DMS114 treated with DMSO at 0.1 percent for 48 hours (cell line): Measurements from ENCODE around the gene SAMMSON.

Experiments used
- DNase-seq: peaks from one replicate; lab custom pipeline; 2025; ENCODE audit not compliant: unreplicated experiment; lab: John Stamatoyannopoulos, UW

SAMMSON gene

DNA sequence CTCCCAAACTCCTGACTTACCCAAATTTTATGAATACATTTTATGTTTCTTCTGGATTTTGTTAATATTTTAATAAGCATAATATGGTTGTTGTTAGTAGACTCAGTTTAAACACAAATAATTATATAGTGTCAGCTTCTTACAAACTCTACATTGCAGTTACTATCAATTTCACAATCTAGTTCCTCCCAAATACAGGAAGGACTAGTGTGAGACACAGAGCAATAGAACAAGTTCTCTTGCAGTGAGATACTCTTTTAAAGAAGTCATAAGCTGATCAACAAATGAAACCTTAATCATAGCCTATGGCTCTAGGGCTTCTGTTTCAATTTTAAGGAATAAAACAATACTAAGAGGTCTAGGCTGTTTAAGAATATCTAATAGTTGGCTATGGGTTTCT, 86.1 kb downstream of the SAMMSON start:
- DNase-seq, result no peak

DNA sequence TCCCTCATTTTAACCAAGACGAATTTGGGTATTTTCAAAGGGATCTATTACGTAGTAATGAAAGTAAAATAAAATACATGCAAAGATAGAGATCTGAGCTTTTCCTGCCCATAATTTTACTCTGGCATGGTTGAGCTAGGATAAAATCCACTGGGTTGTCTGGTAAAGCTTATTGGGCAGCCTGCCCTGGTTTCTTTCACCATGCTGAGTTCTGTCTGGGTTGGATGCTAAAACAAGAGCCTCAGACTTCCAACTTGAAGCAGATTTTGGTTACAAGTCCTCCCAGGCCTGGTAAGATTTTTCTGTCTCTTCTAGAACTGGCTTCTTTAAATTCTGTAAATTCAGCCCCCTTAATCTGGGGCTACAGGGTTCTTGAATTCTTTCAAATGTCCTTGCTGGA, 86.8 kb downstream of the SAMMSON start:
- DNase-seq, result no peak

DNA sequence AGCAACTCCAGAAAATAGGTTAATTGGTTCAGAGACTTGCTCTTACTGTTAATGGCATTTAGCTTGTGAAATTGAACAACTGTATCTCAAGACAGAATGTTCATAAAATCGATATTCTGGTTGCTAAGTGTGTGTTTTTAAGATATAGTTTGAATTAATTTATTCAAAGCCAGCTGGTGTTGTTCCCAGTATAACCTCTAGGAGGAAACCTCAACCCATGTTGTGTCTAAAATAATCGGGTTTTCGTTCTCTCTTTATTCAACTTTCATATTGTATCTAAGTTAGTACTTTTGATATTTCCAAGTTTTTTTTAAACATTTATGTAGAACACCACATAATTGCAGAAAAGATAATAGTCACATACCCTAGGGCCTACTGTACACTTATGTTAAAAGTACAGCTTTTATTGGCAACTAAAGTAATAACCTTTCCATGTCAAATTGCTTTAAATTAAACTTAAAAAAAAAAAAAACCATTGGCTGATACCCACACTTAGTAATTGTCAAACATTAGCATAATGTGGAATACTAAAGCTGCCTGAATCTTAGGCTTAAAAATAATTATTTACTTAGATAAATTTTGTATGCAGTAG, 90.9 kb downstream of the SAMMSON start:
- DNase-seq, result no peak

DNA sequence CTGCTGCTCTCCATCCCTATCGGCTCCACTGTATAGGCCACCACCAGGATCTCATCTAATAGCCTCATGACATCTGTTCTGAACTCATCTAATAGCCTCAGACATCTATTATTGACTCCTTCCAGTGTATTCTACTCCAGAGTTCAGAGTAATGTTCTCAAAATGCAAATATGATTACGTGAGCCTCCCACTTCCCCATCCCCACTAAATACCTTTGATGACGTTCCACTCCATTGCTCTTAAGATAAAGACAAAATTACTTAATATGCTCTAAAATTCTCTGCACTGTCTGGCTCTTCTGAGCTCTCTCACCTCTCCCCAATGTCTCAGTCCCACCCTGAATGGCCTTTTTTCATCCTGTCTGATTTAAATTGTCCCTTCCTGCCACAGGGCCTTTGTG, 94.7 kb downstream of the SAMMSON start:
- no peak for DNase-seq

DNA sequence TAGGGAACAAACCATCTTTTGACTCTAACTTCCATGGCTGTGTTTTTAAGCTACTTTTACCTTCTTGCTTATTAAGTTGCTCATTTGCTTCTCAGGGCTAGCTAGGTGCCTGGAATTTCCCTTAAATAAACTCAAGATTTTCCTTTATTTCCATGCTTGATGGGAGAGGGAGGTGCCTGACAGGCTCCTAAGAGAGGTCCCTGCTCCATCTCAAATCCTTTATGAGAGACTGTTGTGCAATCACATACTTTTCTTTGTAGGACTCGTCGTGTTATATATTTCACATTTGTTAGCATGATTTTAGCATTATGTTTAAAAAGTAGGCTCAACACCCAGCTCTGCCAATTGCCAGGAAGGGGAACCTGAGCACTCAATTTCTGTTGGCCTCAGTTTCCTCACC, 95.7 kb downstream of the SAMMSON start:
- DNase-seq, result no peak

DNA sequence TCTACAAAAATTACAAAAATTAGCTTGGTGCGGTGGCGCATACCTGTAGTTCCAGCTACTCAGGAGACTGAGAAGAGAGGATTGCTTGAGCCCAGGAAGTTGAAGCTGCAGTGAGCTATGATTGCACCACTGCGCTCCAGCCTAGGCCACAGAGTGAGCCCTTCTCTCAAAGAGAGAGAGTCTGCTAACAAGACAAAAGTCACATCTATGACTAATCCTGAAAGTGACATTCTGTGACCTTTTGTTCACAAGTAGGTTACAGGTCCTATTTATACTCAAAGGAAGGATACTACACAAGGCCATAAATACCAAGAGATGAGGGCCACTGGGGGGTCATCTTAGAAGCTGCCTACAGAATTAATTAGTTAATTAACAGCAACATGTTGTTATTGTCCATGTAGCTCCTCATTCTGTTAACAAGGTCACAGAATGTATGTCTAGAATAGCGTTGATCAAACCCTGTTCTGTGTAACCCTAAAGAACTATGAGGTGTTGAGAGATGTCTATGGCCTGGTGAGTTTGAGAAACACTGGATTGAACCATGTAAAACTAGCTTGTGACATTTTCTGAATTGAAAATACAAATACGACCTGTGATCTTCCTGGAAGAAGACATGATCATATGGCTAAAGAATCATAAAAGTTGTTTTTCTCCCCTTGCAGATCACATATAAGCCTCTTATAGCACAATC, 97.0 kb downstream of the SAMMSON start:
- DNase-seq, result no peak

DNA sequence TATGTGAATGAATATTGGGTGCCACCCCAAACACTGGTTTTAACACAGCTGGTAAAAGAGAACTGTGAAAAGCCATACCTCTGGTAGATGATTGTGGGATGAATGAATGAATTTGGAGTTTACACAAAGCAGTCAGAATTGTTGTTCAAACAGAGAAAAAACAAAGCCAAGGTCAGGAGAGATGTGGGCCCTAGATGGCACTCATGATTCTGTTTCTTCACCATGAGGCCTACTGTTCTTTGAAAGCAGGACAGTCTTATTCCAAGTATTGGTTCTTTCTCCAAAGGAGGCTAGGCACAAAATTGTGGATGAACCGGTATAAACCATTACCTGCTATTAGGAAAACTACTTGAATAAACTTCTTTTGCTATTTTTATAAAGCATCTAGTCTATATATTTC, 97.6 kb downstream of the SAMMSON start:
- DNase-seq, result no peak

DNA sequence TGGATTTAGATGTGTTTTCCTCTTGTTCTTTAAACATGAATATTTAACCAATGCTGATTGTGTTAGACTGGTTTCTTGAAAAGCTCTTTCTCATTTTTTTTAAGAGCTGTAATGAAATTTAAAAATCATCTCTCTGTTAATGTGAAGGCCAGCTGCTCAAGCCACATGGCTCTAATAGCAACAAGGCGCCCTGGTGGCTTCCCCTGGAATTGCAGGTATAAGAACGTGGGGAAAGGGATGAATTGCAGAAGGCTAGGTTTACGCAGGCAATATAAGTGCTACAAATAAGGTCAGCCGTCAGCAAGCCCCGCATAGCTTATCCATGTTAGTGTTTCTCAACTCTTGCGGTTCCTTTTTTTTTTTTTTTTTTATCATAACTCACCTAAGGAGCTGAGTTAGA, 108.5 kb downstream of the SAMMSON start:
- DNase-seq, result no peak

DNA sequence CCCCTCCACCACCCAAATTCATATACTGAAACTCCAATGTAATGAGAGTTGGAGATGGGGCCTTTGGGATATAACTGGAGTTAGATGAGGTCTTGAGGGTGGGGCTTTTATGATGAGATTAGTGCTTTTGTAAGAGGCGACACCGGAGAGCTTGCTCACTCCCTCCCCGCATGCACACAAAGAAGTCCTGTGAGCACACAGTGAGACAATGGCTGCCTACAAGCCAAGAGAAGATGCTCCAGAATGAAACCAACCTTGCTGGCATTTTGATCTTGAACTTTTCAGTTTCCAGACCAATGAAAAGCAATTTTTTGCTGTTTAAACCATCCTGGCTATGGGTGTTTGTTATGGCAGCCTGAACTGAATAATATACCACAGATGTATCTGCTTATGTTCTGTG, 109.0 kb downstream of the SAMMSON start:
- DNase-seq, result no peak

DNA sequence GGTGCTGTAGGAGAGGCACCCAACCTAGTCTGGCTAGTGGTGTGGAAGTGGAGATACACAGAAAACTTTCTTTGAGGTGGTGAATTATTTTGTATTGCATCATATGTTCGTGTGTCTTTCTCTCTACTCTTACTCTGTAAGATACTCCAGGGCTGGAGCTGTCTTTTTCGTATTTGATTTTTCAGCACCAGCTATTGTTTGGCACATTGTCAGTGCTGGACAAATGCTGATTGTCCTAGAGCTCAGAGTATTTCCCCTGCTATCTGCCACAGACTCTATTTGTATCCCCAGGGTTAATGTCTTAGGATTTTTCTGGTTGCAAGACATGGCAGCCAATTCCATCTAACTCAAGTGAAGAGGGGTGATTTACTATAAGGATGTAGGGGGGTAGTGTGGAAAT, 110.5 kb downstream of the SAMMSON start:
- no peak for DNase-seq

DNA sequence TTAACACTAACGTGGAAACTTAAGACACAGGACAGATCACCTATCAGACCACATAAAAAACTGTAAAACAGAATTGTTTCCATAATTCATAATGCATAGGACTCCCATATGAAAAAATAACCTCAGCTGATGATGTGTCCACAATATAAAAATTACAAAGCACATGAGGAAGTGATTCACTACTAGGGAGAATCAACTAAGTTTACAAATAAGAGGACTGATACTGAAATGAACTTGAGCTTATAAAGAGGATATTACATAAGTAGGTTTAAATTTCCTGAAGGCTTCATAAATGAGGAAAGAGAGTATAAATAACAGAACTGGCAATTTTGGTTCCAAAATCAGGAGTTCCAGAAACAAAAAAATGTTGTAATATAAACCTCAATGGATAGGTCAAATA, 111.9 kb downstream of the SAMMSON start:
- no peak for DNase-seq

DNA sequence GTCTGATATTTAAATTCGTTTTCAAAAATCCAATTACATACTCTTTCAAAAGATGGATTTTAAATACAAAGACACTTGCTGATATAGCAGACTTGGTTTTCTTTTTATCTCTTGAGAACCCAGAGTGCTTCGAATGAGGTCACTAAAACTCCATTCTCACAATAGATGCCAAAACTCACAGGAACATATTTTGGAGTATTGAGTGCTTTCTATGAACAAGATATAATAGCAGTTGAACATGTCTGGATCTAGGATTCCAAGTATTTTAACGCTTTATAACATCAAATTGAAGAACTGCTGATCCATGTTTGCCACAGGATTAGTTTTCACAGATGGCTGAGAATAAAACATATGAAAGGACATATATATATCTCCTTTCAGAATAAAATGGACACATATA, 113.2 kb downstream of the SAMMSON start:
- no peak for DNase-seq

DNA sequence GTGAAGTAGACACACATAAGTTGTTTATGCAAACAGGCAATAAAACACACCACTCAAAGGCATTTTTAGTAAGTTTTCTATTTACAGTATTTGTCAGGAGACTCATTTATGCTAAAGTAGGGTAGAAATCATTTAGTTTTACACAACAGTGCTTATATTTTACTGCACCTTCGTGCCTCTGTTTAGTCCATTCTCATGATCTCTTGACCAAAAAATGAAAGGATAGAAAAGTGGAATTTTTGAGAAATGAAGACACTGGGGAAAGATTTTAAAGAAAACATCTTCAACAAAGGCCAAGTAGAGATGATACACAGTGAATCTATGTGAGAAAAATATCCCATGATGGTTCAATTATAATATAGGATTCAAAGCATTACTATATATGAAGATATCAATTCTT, 114.9 kb downstream of the SAMMSON start:
- no peak for DNase-seq

DNA sequence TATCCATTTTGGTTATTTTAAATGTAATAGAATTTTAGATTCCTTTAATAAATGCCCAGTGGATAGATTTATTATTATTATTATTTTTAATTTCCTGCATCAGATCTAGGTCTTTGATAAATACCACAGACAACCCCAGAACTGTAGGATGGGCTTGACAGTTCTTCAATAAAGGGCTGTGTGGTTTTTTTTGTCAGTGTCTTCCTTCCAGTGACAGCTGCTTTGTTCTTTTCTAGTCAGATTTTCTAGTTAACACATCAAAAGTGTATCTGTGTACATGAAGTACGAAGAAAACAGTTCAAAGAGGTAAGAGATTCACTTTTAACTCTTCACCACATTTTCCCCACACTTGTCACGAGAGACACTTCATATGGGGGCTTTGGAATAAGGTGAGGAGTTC, 120.3 kb downstream of the SAMMSON start:
- no peak for DNase-seq
